Mesothelial cell of epicardium (in vitro differentiated cells): Measurements from ENCODE around the gene RAB31. TPM values are rescaled to one million over a fixed set of nuclear protein-coding genes. Genes with fewer than 3 reads are reported as not detected.

ENCODE experiments used
- total RNA-seq: library from RNA; stranded (reverse); gene quantifications from 3 replicates; pipeline ENCODE4 v1.2.1, GENCODE V29; 2021

RAB31 gene
- total RNA-seq, 1 donor from 2014 or later = 21.8 TPM

Other genes starting within 250 kb of the RAB31 start
- 43.2 to 44.7 TPM (median 44.1 TPM) in 3 replicates for gene RALBP1, start 232.8 kb upstream of the RAB31 start, total RNA-seq
- gene PPP4R1, start 93.7 kb upstream of the RAB31 start, total RNA-seq = 112 to 116 TPM (median 115 TPM) in 3 replicates
- 0.29 TPM in 1 of 3 replicates, not detected in the others for gene TXNDC2, start 177.7 kb downstream of the RAB31 start, total RNA-seq
- gene VAPA, start 205.7 kb downstream of the RAB31 start, total RNA-seq = 126 to 131 TPM (median 130 TPM) in 3 replicates